Neutrophil (primary cell): ENCODE results near the gene BAIAP2L1.

ENCODE experiments used
- H3K27ac ChIP-seq: fragments of 200-600 bp; sonication (generic); 2 replicates; pipeline ENCODE4 v1.5.1; 2016; ENCODE audit warnings: mild to moderate bottlenecking, moderate library complexity
- H3K27me3 ChIP-seq: fragments of 200-600 bp; sonication (generic); 2 replicates; pipeline ENCODE4 v1.6.0; 2016; ENCODE audit warnings: mild to moderate bottlenecking
- H3K36me3 ChIP-seq: fragments of 200-600 bp; sonication (generic); 2 replicates; pipeline ENCODE4 v1.5.1; 2017
- H3K4me1 ChIP-seq, 2 experiments: fragments of 200-600 bp in 1 of 2; sonication (generic) in 1 of 2; 1 replicate in 1 of 2; 2 replicates in 1 of 2; pipeline versions ENCODE4 v1.5.1 to v1.6.1; 2013 to 2016; ENCODE audit warnings: low read depth in 1 of 2, low read length in 1 of 2, mild to moderate bottlenecking in 1 of 2, moderate library complexity in 1 of 2; ENCODE audit not compliant: control insufficient read depth in 1 of 2, insufficient read depth in 1 of 2
- H3K4me3 ChIP-seq, 2 experiments: fragments of 200-600 bp in 1 of 2; sonication (generic) in 1 of 2; 1 replicate in 1 of 2; 2 replicates in 1 of 2; pipeline ENCODE4 v1.5.1; 2013 to 2016; ENCODE audit warnings: low read depth in 1 of 2, low read length in 1 of 2, mild to moderate bottlenecking in 1 of 2, moderate library complexity in 1 of 2
- H3K9me3 ChIP-seq: fragments of 200-600 bp; sonication (generic); 2 replicates; pipeline ENCODE4 v1.5.1; 2016
- CTCF ChIP-seq: fragments of 200-600 bp; sonication (generic); IDR thresholded peaks from 2 replicates; pipeline ENCODE4 v1.5.1; 2016; ENCODE audit warnings: antibody characterized with exemption

Gene BAIAP2L1

GRCh38 chr7:98354511-98355249, 46.2 kb downstream of the BAIAP2L1 start:
- Histone ChIP-seq H3K27me3 (no peaks in the 10 kb centered on the region), H3K36me3 (no peaks in the 10 kb centered on the region), H3K4me3 (no peak overlapping the region), H3K4me1 (no peaks in the 10 kb centered on the region), H3K27ac (no peak overlapping the region), H3K9me3 (no peaks in the 10 kb centered on the region)
- TF ChIP-seq CTCF: no peak

- no peak overlapping the region for H3K4me3 ChIP-seq
Measured at GRCh38 chr7:98354052-98354451, 46.8 kb downstream of the BAIAP2L1 start.

GRCh38 chr7:98352621-98353020, 48.3 kb downstream of the BAIAP2L1 start:
- Histone ChIP-seq H3K27ac (no peak overlapping the region), H3K4me3 (no peak overlapping the region), H3K27me3 (no peaks in the 10 kb centered on the region), H3K36me3 (no peaks in the 10 kb centered on the region), H3K4me1 (no peaks in the 10 kb centered on the region), H3K9me3 (no peaks in the 10 kb centered on the region)
- no peak for TF ChIP-seq CTCF

More at GRCh38 chr7:98354052-98354451, 46.8 kb downstream of the BAIAP2L1 start:
- no peaks in the 10 kb centered on the region for H3K9me3 ChIP-seq
- TF ChIP-seq CTCF: no peak
- H3K27ac ChIP-seq: no peak overlapping the region
- no peaks in the 10 kb centered on the region for H3K4me1 ChIP-seq
- no peaks in the 10 kb centered on the region for H3K36me3 ChIP-seq
- no peaks in the 10 kb centered on the region for H3K27me3 ChIP-seq

- H3K4me3 ChIP-seq: no peak overlapping the region
- no peak for TF ChIP-seq CTCF
- H3K27ac ChIP-seq: no peak overlapping the region
Measured at GRCh38 chr7:98351136-98351535, 49.8 kb downstream of the BAIAP2L1 start.

GRCh38 chr7:98348726-98349474, 52.0 kb downstream of the BAIAP2L1 start:
- H3K27ac ChIP-seq: no peak overlapping the region
- no peaks in the 10 kb centered on the region for H3K36me3 ChIP-seq
- H3K27me3 ChIP-seq: peaks cover 9% of the 10 kb centered on the region
- H3K9me3 ChIP-seq: no peaks in the 10 kb centered on the region
- no peak overlapping the region for H3K4me3 ChIP-seq
- H3K4me1 ChIP-seq: no peaks in the 10 kb centered on the region
- TF ChIP-seq CTCF: no peak

More at GRCh38 chr7:98351136-98351535, 49.8 kb downstream of the BAIAP2L1 start:
- Histone ChIP-seq H3K27me3 (no peaks in the 10 kb centered on the region), H3K4me1 (no peaks in the 10 kb centered on the region), H3K36me3 (no peaks in the 10 kb centered on the region), H3K9me3 (no peaks in the 10 kb centered on the region)
